B cell (primary cell): Measurements from ENCODE around the gene GRID1. TPM values are rescaled to one million over a fixed set of nuclear protein-coding genes. Genes with fewer than 3 reads are reported as not detected.

Experiments
- ATAC-seq: fragments of 200-7000 bp; cut with Tn5 transposase; one replicate; pipeline ENCODE4 v1.10.0; 2021; ENCODE audit warnings: low read depth, mild to moderate bottlenecking, moderate number of reproducible peaks, moderate library complexity
- CTCF ChIA-PET: fragments of 350-600 bp; sonication (Branson Sonifier 250); formaldehyde crosslinking; loops from one replicate; lab custom pipeline; 2021; ENCODE audit warnings: antibody characterized with exemption, inconsistent platforms; lab: Charles Lee
- POLR2A ChIA-PET: fragments of 350-600 bp; sonication (Branson Sonifier 250); formaldehyde crosslinking; loops from one replicate; lab custom pipeline; 2021; ENCODE audit warnings: antibody characterized with exemption; lab: Charles Lee
- DNase-seq: peaks from one replicate; pipeline ENCODE4 v3.0.0; 2013
- H2AFZ ChIP-seq: 2 replicates; pipeline ENCODE4 v1.6.1; 2012; ENCODE audit warnings: mild to moderate bottlenecking, low read depth, low read length; ENCODE audit not compliant: insufficient read depth, poor library complexity, severe bottlenecking
- H3K27ac ChIP-seq, 2 donors: 1 replicate in 1 of 2; 2 replicates in 1 of 2; pipeline ENCODE4 v1.5.1; 2012 to 2013; ENCODE audit warnings: low read length in 2 of 2, mild to moderate bottlenecking in 2 of 2, moderate library complexity in 1 of 2
- H3K27me3 ChIP-seq, 4 experiments: fragments of 200-600 bp in 1 of 4; sonication (generic) in 1 of 4; replicated peaks in 1 of 4; 1 replicate in 2 of 4; 2 replicates in 2 of 4; pipeline versions ENCODE4 v1.6.1 to v1.7.0; 2013 to 2016; ENCODE audit warnings: low read length in 3 of 4, mild to moderate bottlenecking in 2 of 4, mixed read lengths in 1 of 4, moderate library complexity in 1 of 4; ENCODE audit not compliant: insufficient read depth in 4 of 4, control insufficient read depth in 3 of 4; ENCODE audit errors: control extremely low read depth in 1 of 4
- H3K36me3 ChIP-seq, 2 experiments: replicated peaks in 1 of 2; 1 replicate in 1 of 2; 2 replicates in 1 of 2; pipeline versions ENCODE4 v1.6.1 to v1.7.1; 2013; ENCODE audit warnings: low read length in 1 of 2; ENCODE audit not compliant: insufficient read depth in 2 of 2, control insufficient read depth in 1 of 2; ENCODE audit errors: control extremely low read depth in 1 of 2, extremely low read depth in 1 of 2
- H3K4me1 ChIP-seq, 2 donors: fragments of 200-600 bp in 1 of 2; sonication (generic) in 1 of 2; 1 replicate in 1 of 2; 2 replicates in 1 of 2; pipeline versions ENCODE4 v1.5.1 to v1.6.1; 2013 to 2017; ENCODE audit warnings: low read length in 2 of 2; ENCODE audit not compliant: control insufficient read depth in 2 of 2, insufficient read depth in 2 of 2
- H3K4me2 ChIP-seq: replicated peaks from 2 replicates; pipeline ENCODE3; 2012; ENCODE audit warnings: mild to moderate bottlenecking, low read depth, low read length; ENCODE audit not compliant: poor library complexity, severe bottlenecking
- H3K4me3 ChIP-seq, 5 experiments: fragments of 200-600 bp in 1 of 5; sonication (generic) in 1 of 5; 1 replicate in 3 of 5; 2 replicates in 2 of 5; pipeline versions ENCODE4 v1.5.1 to v1.7.0; 2011 to 2016; ENCODE audit warnings: low read length in 4 of 5, mild to moderate bottlenecking in 4 of 5, low read depth in 2 of 5, control low read depth in 1 of 5, moderate library complexity in 1 of 5; ENCODE audit not compliant: insufficient read depth in 1 of 5; ENCODE audit errors: control extremely low read depth in 1 of 5, extremely low read depth in 1 of 5
- H3K79me2 ChIP-seq: fragments of 200-600 bp; sonication (generic); one replicate; pipeline ENCODE4 v1.6.0; 2016; ENCODE audit warnings: low read length; ENCODE audit not compliant: control insufficient read depth, insufficient read depth
- H3K9ac ChIP-seq: fragments of 200-600 bp; sonication (generic); 2 replicates; pipeline ENCODE4 v1.6.1; 2017; ENCODE audit warnings: mild to moderate bottlenecking, low read length, moderate library complexity
- H3K9me3 ChIP-seq, 3 donors: one replicate each; pipeline versions ENCODE4 v1.6.1 to v1.7.1; 2013; ENCODE audit warnings: low read length in 2 of 3; ENCODE audit not compliant: control insufficient read depth in 2 of 3, insufficient read depth in 1 of 3; ENCODE audit errors: control extremely low read depth in 1 of 3
- H4K20me1 ChIP-seq: 2 replicates; pipeline ENCODE4 v1.6.0; 2012; ENCODE audit warnings: mild to moderate bottlenecking, low read length; ENCODE audit not compliant: insufficient read depth, control insufficient read depth, poor library complexity, severe bottlenecking
- H3K27ac Mint-ChIP-seq: one replicate; pipeline ENCODE4 v1.8.0; 2021; ENCODE audit warnings: mixed read lengths
- H3K27me3 Mint-ChIP-seq: one replicate; pipeline ENCODE4 v1.8.0; 2021; ENCODE audit warnings: mixed read lengths
- H3K4me1 Mint-ChIP-seq: one replicate; pipeline ENCODE4 v1.8.0; 2021; ENCODE audit warnings: mixed read lengths
- H3K4me3 Mint-ChIP-seq: one replicate; pipeline ENCODE4 v1.8.0; 2021; ENCODE audit warnings: mixed read lengths
- H3K9me3 Mint-ChIP-seq: one replicate; pipeline ENCODE4 v1.8.0; 2022; ENCODE audit warnings: mixed read lengths; ENCODE audit not compliant: insufficient read depth
- CTCF ChIP-seq: fragments of 200-600 bp; IDR thresholded peaks from one replicate; pipeline ENCODE4 v1.8.0; 2022; ENCODE audit warnings: antibody characterized with exemption, mild to moderate bottlenecking
- EZH2 ChIP-seq: IDR thresholded peaks from 2 replicates; pipeline ENCODE4 v1.6.1; 2012; ENCODE audit warnings: borderline replicate concordance, low read depth, mild to moderate bottlenecking, moderate library complexity, low read length; ENCODE audit not compliant: insufficient read depth, poor library complexity, severe bottlenecking
- WGBS: methylation state at CpG from one replicate; pipeline ENCODE4 v1.1.5; 2013; ENCODE audit warnings: missing lambda C conversion rate; ENCODE audit not compliant: insufficient coverage; 5-methylcytosine and 5-hydroxymethylcytosine counted together
- intact Hi-C: fragments of 100-400 bp; cut with micrococcal nuclease; formaldehyde crosslinking; loops from one replicate; pipeline ENCODE4 v1.10.0; 2022
- polyA plus RNA-seq: library from polyadenylated mRNA; depleted of rRNA; stranded (reverse); fragments of >200 nt; gene quantifications from 2 replicates; pipeline ENCODE4 v1.2.3, GENCODE V29; 2012
- total RNA-seq, 2 donors: library from RNA; stranded (reverse); fragments of 120-200 nt in 1 of 2; gene quantifications; 1 replicate in 1 of 2; 2 replicates in 1 of 2; pipeline versions ENCODE4 v1.2.3 to v1.2.4, GENCODE V29; 2013 to 2022

The GRID1 gene
- total and polyA plus RNA-seq, 2 donors (not counting 1 experiment from before 2014, with no cell fraction given): not detected

GRCh38 chr10:85767891-85768290 is 598.7 kb downstream of the GRID1 start:
- Histone ChIP-seq H4K20me1 (no peaks in the 10 kb centered on the region), H3K4me1 (no peaks in the 10 kb centered on the region), H3K79me2 (no peaks in the 10 kb centered on the region), H3K4me2 (no peak overlapping the region), H3K27me3 (no peaks in the 10 kb centered on the region), H3K36me3 (no peaks in the 10 kb centered on the region), H3K9ac (no peak overlapping the region), H2AFZ (no peak overlapping the region), H3K4me3 (no peak overlapping the region), H3K9me3 (peaks cover 0 to 5% (median 0%) of the 10 kb centered on the region in 3 donors), H3K27ac (no peak overlapping the region)
- POLR2A ChIA-PET: no interaction called here
- Mint-ChIP-seq H3K9me3 (peaks cover 2% of the 10 kb centered on the region), H3K4me1 (no peaks in the 10 kb centered on the region), H3K27me3 (no peaks in the 10 kb centered on the region), H3K27ac (no peak overlapping the region), H3K4me3 (no peak overlapping the region)
- WGBS: no CpG with 5 or more reads among the region's 2 CpGs
- CTCF ChIA-PET: no interaction called here
- intact Hi-C loops: no loop called here
- DNase-seq (no peak), ATAC-seq (no peak)
- TF ChIP-seq EZH2 (no peak), CTCF (no peak)

- H3K27ac Mint-ChIP-seq: no peak overlapping the region
- H3K4me3 ChIP-seq: no peak overlapping the region
- H3K36me3 ChIP-seq: no peaks in the 10 kb centered on the region
- 72% methylated on average over 2 of the region's 2 CpGs for WGBS
- no peaks in the 10 kb centered on the region for H3K27me3 Mint-ChIP-seq
- ChIA-PET POLR2A (no interaction called here), CTCF (no interaction called here)
- H3K9me3 Mint-ChIP-seq: peaks cover 2% of the 10 kb centered on the region
- H3K27me3 ChIP-seq: no peaks in the 10 kb centered on the region
- H3K4me1 ChIP-seq: no peaks in the 10 kb centered on the region
- ATAC-seq (no peak), DNase-seq (no peak)
- no peak overlapping the region for H2AFZ ChIP-seq
- intact Hi-C loops: no loop called here
- no peaks in the 10 kb centered on the region for H4K20me1 ChIP-seq
- no peak overlapping the region for H3K4me2 ChIP-seq
- H3K79me2 ChIP-seq: no peaks in the 10 kb centered on the region
- no peaks in the 10 kb centered on the region for H3K9me3 ChIP-seq
- TF ChIP-seq CTCF (no peak), EZH2 (no peak)
- H3K4me3 Mint-ChIP-seq: no peak overlapping the region
- H3K27ac ChIP-seq: no peak overlapping the region
- H3K4me1 Mint-ChIP-seq: no peaks in the 10 kb centered on the region
- no peak overlapping the region for H3K9ac ChIP-seq
Observed at GRCh38 chr10:85764108-85764507, 602.5 kb downstream of the GRID1 start.
